Fibroblast of skin of left quadriceps (primary cell): ENCODE data around the gene UGT1A4.

ENCODE experiments used
- DNase-seq, 2 experiments: peaks; one replicate each; pipeline ENCODE4 v3.0.0-alpha.2; 2013; ENCODE audit warnings: low read depth in 2 of 2

Gene UGT1A4

GRCh38 chr2:233791151-233791882, 72.8 kb downstream of the UGT1A4 start:
- DNase-seq = no peak

- DNase-seq = no peak
Measured at GRCh38 chr2:233791883-233792329, 73.4 kb downstream of the UGT1A4 start.

- no peak for DNase-seq
Measured at GRCh38 chr2:233792720-233793119, 74.2 kb downstream of the UGT1A4 start.

- no peak for DNase-seq
Measured at GRCh38 chr2:233793465-233794127, 75.1 kb downstream of the UGT1A4 start.

GRCh38 chr2:233794128-233794658, 75.7 kb downstream of the UGT1A4 start:
- DNase-seq = no peak

GRCh38 chr2:233795735-233796171, 77.2 kb downstream of the UGT1A4 start:
- no peak for DNase-seq

- no peak for DNase-seq
Measured at GRCh38 chr2:233796254-233796653, 77.7 kb downstream of the UGT1A4 start.

- DNase-seq = no peak
Measured at GRCh38 chr2:233798335-233799086, 80.0 kb downstream of the UGT1A4 start.

- no peak for DNase-seq
Measured at GRCh38 chr2:233799087-233799665, 80.6 kb downstream of the UGT1A4 start.

GRCh38 chr2:233799716-233800115, 81.2 kb downstream of the UGT1A4 start:
- DNase-seq = no peak

GRCh38 chr2:233800208-233800607, 81.7 kb downstream of the UGT1A4 start:
- DNase-seq = no peak

GRCh38 chr2:233801357-233802131, 83.0 kb downstream of the UGT1A4 start:
- DNase-seq = no peak

- no peak for DNase-seq
Measured at GRCh38 chr2:233802132-233802815, 83.7 kb downstream of the UGT1A4 start.

GRCh38 chr2:233803292-233803911, 84.9 kb downstream of the UGT1A4 start:
- no peak for DNase-seq

- DNase-seq = no peak
Measured at GRCh38 chr2:233803994-233804393, 85.5 kb downstream of the UGT1A4 start.

- DNase-seq = no peak
Measured at GRCh38 chr2:233807215-233807865, 88.8 kb downstream of the UGT1A4 start.

- DNase-seq = no peak
Measured at GRCh38 chr2:233807966-233808935, 89.7 kb downstream of the UGT1A4 start.

- no peak for DNase-seq
Measured at GRCh38 chr2:233810385-233810784, 91.8 kb downstream of the UGT1A4 start.
